22Rv1 (cell line): ENCODE data around the gene PHIP.

ENCODE experiments used
- CTCF ChIP-seq: fragments of 450-650 bp; IDR thresholded peaks from 2 replicates; pipeline ENCODE4 v1.5.1; 2017; ENCODE audit warnings: mild to moderate bottlenecking
- ZFX ChIP-seq: fragments of 450-650 bp; IDR thresholded peaks from 2 replicates; pipeline ENCODE4 v1.6.1; 2017; ENCODE audit warnings: antibody characterized with exemption, borderline replicate concordance

- TF ChIP-seq CTCF (no peak), ZFX (no peak)
Measured at GRCh38 chr6:79076782-79077641, 1.0 kb downstream of the PHIP start.
